PC-9 (cell line): ENCODE measurements around the gene PUDP. TPM values are rescaled to one million over a fixed set of nuclear protein-coding genes. Genes with fewer than 3 reads are reported as not detected.

Source experiments
- BruUV-seq: library from RNA; stranded (reverse); fragments of 400-500 nt; replicated peaks from 2 replicates; lab custom pipeline; 2021; lab: Mats Ljungman, UMichigan
- CTCF ChIA-PET: fragments of 300-600 bp; sonication (Branson Sonifier 250); formaldehyde crosslinking; loops from one replicate; lab custom pipeline; 2022; ENCODE audit warnings: antibody characterized with exemption; lab: Charles Lee
- POLR2A ChIA-PET: fragments of 300-600 bp; sonication (Branson Sonifier 250); formaldehyde crosslinking; loops from one replicate; lab custom pipeline; 2022; ENCODE audit warnings: antibody characterized with exemption; ENCODE audit not compliant: unreplicated experiment; lab: Charles Lee
- DNase-seq, 2 experiments: peaks; one replicate each; pipeline versions ENCODE4 v3.0.0 to v3.0.0-alpha.2; 2015 to 2022; ENCODE audit warnings: mixed read lengths in 1 of 2
- H2AFZ ChIP-seq: fragments of 200-600 bp; sonication (generic); 2 replicates; pipeline ENCODE4 v1.8.1; 2017; ENCODE audit warnings: antibody characterized with exemption
- H3F3A ChIP-seq: fragments of 200-600 bp; sonication (generic); 2 replicates; pipeline ENCODE4 v1.8.1; 2017; ENCODE audit warnings: antibody characterized with exemption, mild to moderate bottlenecking, low read depth; ENCODE audit not compliant: insufficient read depth
- H3K27ac ChIP-seq: fragments of 200-600 bp; sonication (generic); 2 replicates; pipeline ENCODE4 v1.6.1; 2016; ENCODE audit warnings: mixed run types
- H3K27me3 ChIP-seq: fragments of 200-600 bp; sonication (generic); 2 replicates; pipeline ENCODE4 v1.6.1; 2016; ENCODE audit warnings: low read depth, mixed run types; ENCODE audit not compliant: insufficient read depth
- H3K36me3 ChIP-seq: fragments of 200-600 bp; sonication (generic); 2 replicates; pipeline ENCODE4 v1.6.1; 2016; ENCODE audit warnings: low read depth, mixed run types
- H3K4me1 ChIP-seq: fragments of 200-600 bp; sonication (generic); replicated peaks from 2 replicates; pipeline ENCODE4 v1.6.1; 2016; ENCODE audit warnings: mixed run types; ENCODE audit not compliant: insufficient read depth
- H3K4me2 ChIP-seq: fragments of 200-600 bp; sonication (generic); 2 replicates; pipeline ENCODE4 v1.6.1; 2017; ENCODE audit warnings: mixed run types
- H3K4me3 ChIP-seq: fragments of 200-600 bp; sonication (generic); 2 replicates; pipeline ENCODE4 v1.6.1; 2016; ENCODE audit warnings: mixed run types
- H3K79me2 ChIP-seq: fragments of 200-600 bp; sonication (generic); 2 replicates; pipeline ENCODE4 v1.6.1; 2017; ENCODE audit warnings: low read depth, mixed run types
- H3K9me2 ChIP-seq: fragments of 200-600 bp; sonication (generic); 2 replicates; pipeline ENCODE4 v1.8.1; 2017; ENCODE audit warnings: mild to moderate bottlenecking; ENCODE audit not compliant: insufficient read depth
- H3K9me3 ChIP-seq: fragments of 200-600 bp; sonication (generic); 2 replicates; pipeline ENCODE4 v1.8.1; 2016; ENCODE audit warnings: low read depth; ENCODE audit not compliant: insufficient read depth
- H4K20me1 ChIP-seq: fragments of 200-600 bp; sonication (generic); 2 replicates; pipeline ENCODE4 v1.8.1; 2017; ENCODE audit not compliant: insufficient read depth
- CTCF ChIP-seq: fragments of 200-600 bp; sonication (generic); conservative IDR thresholded peaks from 2 replicates; pipeline ENCODE4 v1.6.1; 2017; ENCODE audit warnings: mixed run types, antibody characterized with exemption, mild to moderate bottlenecking, moderate library complexity
- EZH2 ChIP-seq: fragments of 200-600 bp; sonication (generic); IDR thresholded peaks from 2 replicates; pipeline ENCODE4 v1.8.0; 2017; ENCODE audit warnings: antibody characterized with exemption, low read depth
- intact Hi-C: fragments of 100-400 bp; cut with micrococcal nuclease; formaldehyde crosslinking; loops from one replicate; pipeline ENCODE4 v1.10.0; 2022; ENCODE audit not compliant: unreplicated experiment
- total RNA-seq: library from RNA; stranded (reverse); gene quantifications from 2 replicates; pipeline ENCODE4 v1.2.3, GENCODE V29; 2021

PUDP gene
- total RNA-seq, 1 experiment from 2014 or later, result 24.9 TPM

DNA sequence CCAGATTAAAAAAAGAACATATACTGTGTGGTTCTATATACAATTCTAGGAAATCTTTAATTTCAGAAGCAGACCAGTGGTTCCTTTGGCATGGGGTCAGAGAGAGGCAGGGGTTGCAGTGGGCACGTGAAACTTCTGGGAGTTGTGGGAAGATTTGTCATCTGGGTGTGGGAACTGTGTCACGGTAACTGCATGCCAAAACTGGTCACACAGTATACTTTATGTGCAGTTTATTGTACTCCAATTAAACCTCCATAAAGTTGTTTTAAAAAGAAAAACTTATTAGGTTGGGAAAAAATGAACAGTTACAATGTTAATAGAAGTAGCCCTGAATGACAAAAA is 27.1 kb downstream of the PUDP start:
- POLR2A ChIA-PET, result no interaction called here
- Histone ChIP-seq H3K79me2 (peaks cover 83% of the 10 kb centered on the region), H2AFZ (no peak overlapping the region), H3K4me2 (peak overlapping the region; percentile 68), H3K27ac (peak overlapping the region; percentile 94), H4K20me1 (no peaks in the 10 kb centered on the region), H3K4me1 (peaks cover 63% of the 10 kb centered on the region), H3K4me3 (peak overlapping the region; percentile 27; the same call in 1 of the 2 replicates), H3K36me3 (no peaks in the 10 kb centered on the region; the same call in 1 of the 2 replicates), H3K9me2 (no peaks in the 10 kb centered on the region), H3F3A (peaks cover 32% of the 10 kb centered on the region), H3K27me3 (no peaks in the 10 kb centered on the region), H3K9me3 (no peaks in the 10 kb centered on the region; the same call in 1 of the 2 replicates)
- TF ChIP-seq EZH2, result no peak
- no peak for TF ChIP-seq CTCF
- DNase-seq, result peak in 1 of 2 experiments; percentile 6
- no TSS peak for BruUV-seq
- intact Hi-C loops, result no loop called here
- CTCF ChIA-PET, result no interaction called here

DNA sequence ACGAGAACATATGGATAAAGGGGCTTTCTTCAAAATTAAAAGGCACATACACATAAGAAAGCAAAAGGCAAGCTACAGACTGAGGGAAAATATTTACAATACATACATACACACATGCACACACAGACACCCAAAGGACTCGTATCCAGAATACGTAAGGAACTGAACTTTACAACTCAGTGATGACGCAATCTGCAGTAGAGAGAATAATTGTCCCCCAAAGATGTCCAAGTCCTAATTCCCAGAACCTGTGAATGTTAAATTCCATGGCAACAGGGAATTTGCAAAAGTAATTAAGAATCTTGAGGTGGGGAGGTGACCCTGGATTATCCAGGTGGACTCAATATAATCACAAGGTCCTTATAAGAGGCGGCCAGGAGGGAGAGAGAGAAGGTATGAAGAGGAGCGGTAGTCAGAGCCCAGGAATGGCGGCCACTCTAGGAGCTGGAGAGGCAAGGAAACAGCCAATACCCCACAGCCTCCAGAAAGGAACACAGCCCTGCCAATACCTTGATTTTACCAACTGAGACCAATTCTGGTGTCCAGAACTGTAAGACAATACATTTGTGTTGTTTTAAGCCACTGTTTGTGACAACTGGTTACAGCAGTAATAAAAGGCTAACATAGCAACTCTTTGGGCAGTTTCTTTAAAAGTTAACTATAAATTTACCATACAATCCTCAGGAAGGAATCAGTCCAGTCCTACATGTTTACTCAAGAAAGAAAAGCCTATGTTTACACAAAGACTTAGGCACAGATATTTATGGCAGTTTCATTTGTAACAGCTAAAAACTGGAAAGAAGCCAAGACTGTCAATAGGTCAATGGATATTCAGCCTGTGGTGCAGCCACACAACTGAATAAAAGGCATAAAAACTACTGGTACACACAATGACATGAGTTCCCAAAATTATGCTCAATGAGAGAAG is 27.7 kb downstream of the PUDP start:
- peaks cover 63% of the 10 kb centered on the region for H3K4me1 ChIP-seq
- peak overlapping the region; percentile 68 for H3K4me2 ChIP-seq
- no peak for TF ChIP-seq EZH2
- no peak for TF ChIP-seq CTCF
- ChIA-PET CTCF (no interaction called here), POLR2A (no interaction called here)
- intact Hi-C loops, result no loop called here
- H3K36me3 ChIP-seq, result no peaks in the 10 kb centered on the region; the same call in 1 of the 2 replicates
- H3K9me2 ChIP-seq, result no peaks in the 10 kb centered on the region
- no peaks in the 10 kb centered on the region; the same call in 1 of the 2 replicates for H3K9me3 ChIP-seq
- no peak overlapping the region for H2AFZ ChIP-seq
- no peaks in the 10 kb centered on the region for H3K27me3 ChIP-seq
- no TSS peak for BruUV-seq
- H3K4me3 ChIP-seq, result peak overlapping the region; percentile 27; the same call in 1 of the 2 replicates
- peak overlapping the region; percentile 94 for H3K27ac ChIP-seq
- DNase-seq, result peak in 1 of 2 experiments; percentile 92
- H4K20me1 ChIP-seq, result no peaks in the 10 kb centered on the region
- peaks cover 83% of the 10 kb centered on the region for H3K79me2 ChIP-seq
- peaks cover 32% of the 10 kb centered on the region for H3F3A ChIP-seq

DNA sequence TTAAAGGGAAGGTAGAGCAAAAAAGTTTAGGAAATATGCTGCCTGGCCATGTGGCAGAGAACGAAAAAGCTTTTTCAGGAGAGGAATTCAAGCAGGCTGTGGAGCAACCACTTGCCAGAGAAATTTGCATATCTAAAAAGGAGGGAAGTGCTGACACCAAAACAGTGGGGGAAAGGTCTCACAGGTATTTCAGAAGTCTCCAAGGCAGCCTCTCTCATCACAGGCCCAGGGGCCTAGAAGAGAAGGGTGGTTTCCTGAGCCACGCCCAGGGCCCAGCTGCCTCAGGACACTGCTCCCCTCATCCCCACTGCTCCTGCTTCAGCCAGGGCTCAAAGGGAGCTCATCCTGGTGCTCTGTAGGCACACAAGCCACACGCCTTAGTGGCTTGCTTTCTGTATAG is 30.4 kb downstream of the PUDP start:
- Histone ChIP-seq H3K27ac (peak overlapping the region; percentile 23; the same call in 1 of the 2 replicates), H3K4me2 (0 out of 2 replicates have a peak overlapping the region, but pooled peaks have one; percentile 21), H3K4me3 (no peak overlapping the region), H3K4me1 (peaks cover 58% of the 10 kb centered on the region), H3K36me3 (no peaks in the 10 kb centered on the region; the same call in 1 of the 2 replicates), H3F3A (peaks cover 32% of the 10 kb centered on the region), H4K20me1 (no peaks in the 10 kb centered on the region), H2AFZ (no peak overlapping the region), H3K79me2 (peaks cover 77% of the 10 kb centered on the region), H3K27me3 (no peaks in the 10 kb centered on the region), H3K9me3 (no peaks in the 10 kb centered on the region; the same call in 1 of the 2 replicates), H3K9me2 (no peaks in the 10 kb centered on the region)
- DNase-seq, result no peak
- intact Hi-C loops, result no loop called here
- ChIA-PET POLR2A (no interaction called here), CTCF (no interaction called here)
- BruUV-seq, result no TSS peak
- TF ChIP-seq EZH2 (no peak), CTCF (no peak)
